Effector memory CD4-positive, alpha-beta T cell (primary cell): Measurements from ENCODE around the gene CTNND2.

ENCODE experiments used
- DNase-seq, 3 donors: peaks; one replicate each; pipeline ENCODE4 v3.0.0-alpha.2; 2020
- H3K27ac ChIP-seq: 2 replicates; pipeline ENCODE4 v1.7.0; 2013; ENCODE audit warnings: mild to moderate bottlenecking, low read length, moderate library complexity; ENCODE audit not compliant: insufficient read depth, poor library complexity, severe bottlenecking
- H3K27me3 ChIP-seq: replicated peaks from 2 replicates; pipeline ENCODE4 v1.7.0; 2013; ENCODE audit warnings: mild to moderate bottlenecking, low read length; ENCODE audit not compliant: insufficient read depth, control insufficient read depth, poor library complexity, severe bottlenecking
- H3K36me3 ChIP-seq: 2 replicates; pipeline ENCODE4 v1.7.0; 2013; ENCODE audit warnings: mild to moderate bottlenecking, low read length, moderate library complexity; ENCODE audit not compliant: control insufficient read depth, insufficient read depth
- H3K4me1 ChIP-seq: 2 replicates; pipeline ENCODE4 v1.7.0; 2013; ENCODE audit warnings: low read length, mild to moderate bottlenecking; ENCODE audit not compliant: control insufficient read depth, insufficient read depth, poor library complexity, severe bottlenecking
- H3K4me3 ChIP-seq: 2 replicates; pipeline ENCODE4 v1.7.0; 2013; ENCODE audit warnings: low read length, low read depth, mild to moderate bottlenecking; ENCODE audit not compliant: insufficient read depth, poor library complexity, severe bottlenecking
- H3K9me3 ChIP-seq: 2 replicates; pipeline ENCODE4 v1.7.0; 2013; ENCODE audit warnings: mild to moderate bottlenecking, low read length, moderate library complexity; ENCODE audit not compliant: control insufficient read depth

CTNND2 gene

GRCh38 chr5:10982626-10983025, 921.6 kb downstream of the CTNND2 start:
- Histone ChIP-seq H3K4me1 (peaks cover under 1% of the 10 kb centered on the region), H3K27me3 (no peaks in the 10 kb centered on the region), H3K36me3 (no peaks in the 10 kb centered on the region), H3K27ac (no peak overlapping the region), H3K4me3 (no peak overlapping the region), H3K9me3 (no peaks in the 10 kb centered on the region)
- no peak for DNase-seq

GRCh38 chr5:10981932-10982331, 922.3 kb downstream of the CTNND2 start:
- Histone ChIP-seq H3K9me3 (no peaks in the 10 kb centered on the region), H3K27ac (no peak overlapping the region), H3K4me3 (no peak overlapping the region), H3K4me1 (no peaks in the 10 kb centered on the region), H3K36me3 (no peaks in the 10 kb centered on the region), H3K27me3 (no peaks in the 10 kb centered on the region)
- DNase-seq, result no peak

GRCh38 chr5:10977011-10977410, 927.2 kb downstream of the CTNND2 start:
- no peak for DNase-seq
- no peak overlapping the region for H3K27ac ChIP-seq
- H3K36me3 ChIP-seq, result no peaks in the 10 kb centered on the region
- H3K27me3 ChIP-seq, result no peaks in the 10 kb centered on the region
- no peak overlapping the region for H3K4me3 ChIP-seq
- no peaks in the 10 kb centered on the region for H3K9me3 ChIP-seq
- no peaks in the 10 kb centered on the region for H3K4me1 ChIP-seq

GRCh38 chr5:10975945-10976344, 928.3 kb downstream of the CTNND2 start:
- no peaks in the 10 kb centered on the region for H3K4me1 ChIP-seq
- no peaks in the 10 kb centered on the region for H3K9me3 ChIP-seq
- H3K27ac ChIP-seq, result no peak overlapping the region
- H3K27me3 ChIP-seq, result no peaks in the 10 kb centered on the region
- H3K4me3 ChIP-seq, result no peak overlapping the region
- DNase-seq, result no peak
- no peaks in the 10 kb centered on the region for H3K36me3 ChIP-seq

GRCh38 chr5:10974850-10975249, 929.4 kb downstream of the CTNND2 start:
- Histone ChIP-seq H3K4me3 (no peak overlapping the region), H3K9me3 (no peaks in the 10 kb centered on the region), H3K4me1 (no peaks in the 10 kb centered on the region), H3K27me3 (no peaks in the 10 kb centered on the region), H3K36me3 (no peaks in the 10 kb centered on the region), H3K27ac (no peak overlapping the region)
- no peak for DNase-seq

- DNase-seq, result no peak
- no peak overlapping the region for H3K27ac ChIP-seq
- no peaks in the 10 kb centered on the region for H3K4me1 ChIP-seq
- no peaks in the 10 kb centered on the region for H3K9me3 ChIP-seq
- H3K27me3 ChIP-seq, result no peaks in the 10 kb centered on the region
- H3K36me3 ChIP-seq, result no peaks in the 10 kb centered on the region
- no peak overlapping the region for H3K4me3 ChIP-seq
Measured at GRCh38 chr5:10973316-10973715, 930.9 kb downstream of the CTNND2 start.

- Histone ChIP-seq H3K27me3 (no peaks in the 10 kb centered on the region), H3K4me3 (no peak overlapping the region), H3K4me1 (no peaks in the 10 kb centered on the region), H3K36me3 (no peaks in the 10 kb centered on the region), H3K9me3 (no peaks in the 10 kb centered on the region), H3K27ac (no peak overlapping the region)
- DNase-seq, result no peak
Measured at GRCh38 chr5:10969684-10970180, 934.5 kb downstream of the CTNND2 start.

GRCh38 chr5:10964806-10965205, 939.4 kb downstream of the CTNND2 start:
- H3K27ac ChIP-seq, result no peak overlapping the region
- no peaks in the 10 kb centered on the region for H3K36me3 ChIP-seq
- DNase-seq, result no peak
- H3K9me3 ChIP-seq, result no peaks in the 10 kb centered on the region
- H3K27me3 ChIP-seq, result no peaks in the 10 kb centered on the region
- no peaks in the 10 kb centered on the region for H3K4me1 ChIP-seq
- H3K4me3 ChIP-seq, result no peak overlapping the region

- Histone ChIP-seq H3K27ac (no peak overlapping the region), H3K9me3 (no peaks in the 10 kb centered on the region), H3K4me1 (no peaks in the 10 kb centered on the region), H3K36me3 (no peaks in the 10 kb centered on the region), H3K4me3 (no peak overlapping the region), H3K27me3 (no peaks in the 10 kb centered on the region)
- DNase-seq, result no peak
Measured at GRCh38 chr5:10958728-10959127, 945.5 kb downstream of the CTNND2 start.

- H3K27me3 ChIP-seq, result no peaks in the 10 kb centered on the region
- H3K4me1 ChIP-seq, result no peaks in the 10 kb centered on the region
- DNase-seq, result no peak
- no peak overlapping the region for H3K4me3 ChIP-seq
- H3K36me3 ChIP-seq, result no peaks in the 10 kb centered on the region
- no peaks in the 10 kb centered on the region for H3K9me3 ChIP-seq
- no peak overlapping the region for H3K27ac ChIP-seq
Measured at GRCh38 chr5:10949856-10950630, 954.2 kb downstream of the CTNND2 start.
